COLO829 (cell line): Measurements from ENCODE around the gene ELFN1.
A peak's percentile ranks its signal among the peaks of the same experiment; 100 is the strongest.

Experiments
- DNase-seq: peaks from one replicate; pipeline ENCODE4 v3.0.0; 2012; ENCODE audit warnings: low spot score

Gene ELFN1

GRCh38 chr7:1742555-1743303, 72.7 kb downstream of the ELFN1 start:
- DNase-seq = peak; percentile 60

- DNase-seq = no peak
Observed at GRCh38 chr7:1743481-1744230, 73.6 kb downstream of the ELFN1 start.

- DNase-seq = no peak
Observed at GRCh38 chr7:1744296-1745017, 74.4 kb downstream of the ELFN1 start.

GRCh38 chr7:1745018-1745532, 75.0 kb downstream of the ELFN1 start:
- DNase-seq = no peak

- DNase-seq = no peak
Observed at GRCh38 chr7:1745576-1746490, 75.8 kb downstream of the ELFN1 start.

GRCh38 chr7:1746491-1746975, 76.5 kb downstream of the ELFN1 start:
- no peak for DNase-seq

- no peak for DNase-seq
Observed at GRCh38 chr7:1747004-1747801, 77.1 kb downstream of the ELFN1 start.

GRCh38 chr7:1748076-1748838, 78.2 kb downstream of the ELFN1 start:
- DNase-seq = no peak

GRCh38 chr7:1748839-1749173, 78.7 kb downstream of the ELFN1 start:
- DNase-seq = no peak

GRCh38 chr7:1749351-1749863, 79.3 kb downstream of the ELFN1 start:
- DNase-seq = no peak

- no peak for DNase-seq
Observed at GRCh38 chr7:1749864-1750466, 79.9 kb downstream of the ELFN1 start.

GRCh38 chr7:1750541-1751021, 80.5 kb downstream of the ELFN1 start:
- no peak for DNase-seq

GRCh38 chr7:1752111-1752510, 82.0 kb downstream of the ELFN1 start:
- no peak for DNase-seq

GRCh38 chr7:1752771-1753563, 82.9 kb downstream of the ELFN1 start:
- DNase-seq = no peak

- DNase-seq = no peak
Observed at GRCh38 chr7:1753564-1753867, 83.4 kb downstream of the ELFN1 start.

GRCh38 chr7:1754345-1754908, 84.3 kb downstream of the ELFN1 start:
- no peak for DNase-seq

- no peak for DNase-seq
Observed at GRCh38 chr7:1755783-1756625, 85.9 kb downstream of the ELFN1 start.
